K562 (cell line): ENCODE data around the gene ACTR3. TPM values are rescaled to one million over a fixed set of nuclear protein-coding genes. Genes with fewer than 3 reads are reported as not detected.
A peak's percentile ranks its signal among the peaks of the same experiment; 100 is the strongest.

Experiments used
- ATAC-seq: fragments of 200-7000 bp; cut with Tn5 transposase; 3 replicates; pipeline ENCODE4 v1.9.1; 2020; ENCODE audit warnings: moderate library complexity
- BruUV-seq: library from RNA; stranded (reverse); fragments of 400-500 nt; replicated peaks from 2 replicates; lab custom pipeline; 2021; lab: Mats Ljungman, UMichigan
- CTCF ChIA-PET: fragments of 300-600 bp; formaldehyde crosslinking; extraction: SDS; loops from one replicate; lab custom pipeline; 2021; ENCODE audit warnings: low intra/inter-chr PET ratio; lab: Yijun Ruan, JAX
- POLR2A ChIA-PET: fragments of 300-600, 350-650 bp; sonication (Branson Sonifier 250); formaldehyde crosslinking; extraction: SDS; loops from one replicate; lab custom pipeline; 2021; ENCODE audit warnings: antibody characterized with exemption, inconsistent platforms; lab: Yijun Ruan, JAX
- DNase-seq, 4 experiments: peaks; one replicate each; pipeline versions ENCODE4 v3.0.0 to v3.0.0-alpha.2; 2011 to 2018; ENCODE audit warnings: low spot score in 3 of 4, mixed read lengths in 3 of 4; ENCODE audit errors: extremely low read depth in 1 of 4
- FAIRE-seq: peaks from 2 replicates; lab custom pipeline; 2011; peaks lifted over from hg19 to GRCh38; lab: Jason Lieb, UNC
- H2AFZ ChIP-seq: 2 replicates; pipeline ENCODE4 v1.6.0; 2011; ENCODE audit warnings: low read depth, low read length, control low read depth, inconsistent platforms
- H3K27ac ChIP-seq: fragments of 200-600 bp; 3 replicates; pipeline ENCODE4 v1.8.0; 2011; ENCODE audit warnings: low read depth, mild to moderate bottlenecking, control low read depth, inconsistent platforms, low read length, moderate library complexity, mixed read lengths; ENCODE audit errors: extremely low read depth
- H3K27me3 ChIP-seq, 2 experiments: fragments of 300-600 bp in 1 of 2; 2 replicates in 1 of 2; 3 replicates in 1 of 2; pipeline versions ENCODE4 v1.6.0 to v1.8.0; 2011; ENCODE audit warnings: inconsistent platforms in 2 of 2, low read length in 2 of 2, mild to moderate bottlenecking in 1 of 2, mixed read lengths in 1 of 2, moderate library complexity in 1 of 2; ENCODE audit not compliant: control insufficient read depth in 2 of 2, insufficient read depth in 2 of 2
- H3K36me3 ChIP-seq: fragments of 300-600 bp; 3 replicates; pipeline ENCODE4 v1.8.0; 2011; ENCODE audit warnings: mild to moderate bottlenecking, low read length, inconsistent platforms; ENCODE audit not compliant: control insufficient read depth, insufficient read depth
- H3K4me1 ChIP-seq, 2 experiments: fragments of 200-600 bp in 1 of 2; replicated peaks in 1 of 2; 2 replicates in 1 of 2; 3 replicates in 1 of 2; pipeline versions ENCODE4 v1.5.1 to v1.8.0; 2011; ENCODE audit warnings: inconsistent platforms in 2 of 2, low read length in 2 of 2, mild to moderate bottlenecking in 1 of 2, mixed read lengths in 1 of 2, moderate library complexity in 1 of 2; ENCODE audit not compliant: control insufficient read depth in 2 of 2, insufficient read depth in 2 of 2
- H3K4me2 ChIP-seq: 2 replicates; pipeline ENCODE4 v1.6.1; 2011; ENCODE audit warnings: low read length, control low read depth, inconsistent platforms, mixed read lengths; ENCODE audit not compliant: insufficient read depth
- H3K4me3 ChIP-seq: fragments of 200-600 bp; sonication (generic), shearing (Covaris generic); 2 replicates; pipeline ENCODE4 v1.5.1; 2016; ENCODE audit warnings: control low read depth, inconsistent platforms
- H3K79me2 ChIP-seq: fragments of 200-600 bp; 3 replicates; pipeline ENCODE4 v1.8.0; 2011; ENCODE audit warnings: low read length, inconsistent platforms; ENCODE audit not compliant: control insufficient read depth, insufficient read depth
- H3K9ac ChIP-seq, 2 experiments: 2 replicates each; pipeline versions ENCODE4 v1.6.0 to v1.6.1; 2011; ENCODE audit warnings: low read depth in 2 of 2, low read length in 2 of 2, control low read depth in 1 of 2, inconsistent platforms in 1 of 2, mild to moderate bottlenecking in 1 of 2, mixed read lengths in 1 of 2; ENCODE audit not compliant: insufficient read depth in 1 of 2
- H3K9me1 ChIP-seq: one replicate; pipeline ENCODE4 v1.6.0; 2011; ENCODE audit warnings: inconsistent platforms, mild to moderate bottlenecking, low read length, moderate library complexity; ENCODE audit not compliant: control insufficient read depth, insufficient read depth
- H3K9me3 ChIP-seq: replicated peaks from 2 replicates; pipeline ENCODE4 v1.5.1; 2011; ENCODE audit warnings: low read depth, low read length, inconsistent platforms; ENCODE audit not compliant: control insufficient read depth, insufficient read depth
- H4K20me1 ChIP-seq: replicated peaks from 2 replicates; pipeline ENCODE4 v1.6.1; 2011; ENCODE audit warnings: low read length, inconsistent platforms, mixed read lengths; ENCODE audit not compliant: control insufficient read depth, insufficient read depth
- BDP1 ChIP-seq: IDR thresholded peaks from 3 replicates; pipeline ENCODE4 v1.6.1; 2011; ENCODE audit not compliant: insufficient read length, insufficient read depth
- ETV6 ChIP-seq, 3 experiments: fragments of 150-350 bp in 1 of 3; sonication (generic) in 1 of 3; formaldehyde crosslinking in 1 of 3; IDR thresholded peaks; 2 replicates each; pipeline versions ENCODE4 v1.6.1 to v1.8.0; 2014 to 2022; ENCODE audit warnings: borderline replicate concordance in 2 of 3, low read depth in 2 of 3, antibody characterized with exemption in 1 of 3, low read length in 1 of 3, mild to moderate bottlenecking in 1 of 3, missing genetic modification reagents in 1 of 3
- MEIS2 ChIP-seq: fragments of 450-650 bp; IDR thresholded peaks from 2 replicates; pipeline ENCODE4 v1.6.1; 2014; ENCODE audit warnings: mild to moderate bottlenecking; ENCODE audit not compliant: partially characterized antibody
- MYNN ChIP-seq, 2 experiments: sonication (generic); formaldehyde crosslinking in 1 of 2; IDR thresholded peaks; 2 replicates each; pipeline versions ENCODE4 v1.5.0 to v1.6.1; 2016 to 2020; ENCODE audit warnings: antibody characterized with exemption in 1 of 2, missing genetic modification reagents in 1 of 2
- NFE2 ChIP-seq: IDR thresholded peaks from 2 replicates; pipeline ENCODE4 v1.6.1; 2014; ENCODE audit warnings: antibody characterized with exemption, low read depth
- PBX2 ChIP-seq, 2 experiments: IDR thresholded peaks in 1 of 2; conservative IDR thresholded peaks in 1 of 2; 2 replicates each; pipeline ENCODE4 v1.6.1; 2016; ENCODE audit warnings: low read depth in 2 of 2, mild to moderate bottlenecking in 1 of 2, missing compliant biosample characterization in 1 of 2, missing genetic modification characterization in 1 of 2, moderate library complexity in 1 of 2
- POLR3G ChIP-seq: IDR thresholded peaks from 2 replicates; pipeline ENCODE4 v1.6.1; 2011; ENCODE audit not compliant: insufficient read length, insufficient replicate concordance; ENCODE audit errors: extremely low read depth
- TAL1 ChIP-seq: fragments of 450-650 bp; IDR thresholded peaks from 2 replicates; pipeline ENCODE4 v1.6.1; 2016; ENCODE audit warnings: mild to moderate bottlenecking
- TEAD2 ChIP-seq: fragments of 450-650 bp; IDR thresholded peaks from 2 replicates; pipeline ENCODE4 v1.6.1; 2016; ENCODE audit warnings: missing genetic modification characterization, control low read depth, missing compliant biosample characterization
- ZNF445 ChIP-seq: fragments of 250-450 bp; sonication (Bioruptor Pico); IDR thresholded peaks from 2 replicates; pipeline ENCODE4 v1.4.0; 2020; ENCODE audit warnings: low read depth, mild to moderate bottlenecking, moderate library complexity
- WGBS: fragments of 100-300 bp; shearing (Covaris generic); methylation state at CpG from one replicate; pipeline ENCODE4 v1.1.6; 2016; ENCODE audit warnings: low coverage, mixed read lengths; ENCODE audit not compliant: insufficient coverage; ENCODE audit errors: missing lambda C conversion rate; 5-methylcytosine and 5-hydroxymethylcytosine counted together
- in situ Hi-C: fragments of 300-500 bp; cut with MboI; formaldehyde crosslinking; loops from 4 replicates; pipeline ENCODE4 v1.15.0; 2018; ENCODE audit warnings: inconsistent platforms, mixed read lengths
- intact Hi-C: fragments of 100-400 bp; cut with micrococcal nuclease; formaldehyde crosslinking; loops from 2 replicates; pipeline ENCODE4 v1.14.2; 2022
- polyA plus RNA-seq, 8 experiments: library from polyadenylated mRNA; depleted of rRNA in 4 of 8; stranded (reverse) in 5 of 8; unstranded in 3 of 8; fragments of >200 nt; fragmentation: Nextera tagmentation in 2 of 8; fragmentation: Illumina TruSeq in 1 of 8; extraction: Ambion mirVana in 2 of 8; extraction: Trizol in 1 of 8; gene quantifications; 2 replicates each; pipeline versions ENCODE4 v1.2.1 to v1.2.3, GENCODE V29; 2011 to 2014; ENCODE audit warnings: inconsistent platforms in 1 of 8, missing spikeins in 1 of 8
- total RNA-seq, 7 experiments: library from RNA; depleted of rRNA in 6 of 7; stranded (reverse); fragments of >200 nt in 6 of 7; fragmentation: Illumina TruSeq in 2 of 7; extraction: Trizol in 2 of 7; gene quantifications; 2 replicates each; pipeline versions ENCODE4 v1.2.1 to v1.2.3, GENCODE V29; 2011 to 2021; ENCODE audit warnings: low replicate concordance in 1 of 7

ACTR3 gene
- total and polyA plus RNA-seq, 9 of the 15 experiments (the other 6 are each of a cell fraction or from before 2014, with no cell fraction given), result 49.0 to 354 (median 249) TPM

GRCh38 chr2:113966171-113966570 lies 76.3 kb downstream of the ACTR3 start:
- no peaks in the 10 kb centered on the region for H3K9me1 ChIP-seq
- H2AFZ ChIP-seq, result no peak overlapping the region
- peaks cover 3% of the 10 kb centered on the region; the same call in 1 of the 3 replicates for H3K36me3 ChIP-seq
- H4K20me1 ChIP-seq, result no peaks in the 10 kb centered on the region
- in situ Hi-C loops, result no loop called here
- H3K4me2 ChIP-seq, result no peak overlapping the region
- no peak overlapping the region for H3K27ac ChIP-seq
- DNase-seq (no peak), ATAC-seq (no peak), FAIRE-seq (no peak)
- no peaks in the 10 kb centered on the region for H3K79me2 ChIP-seq
- CTCF ChIA-PET, result no interaction called here
- H3K9me3 ChIP-seq, result no peaks in the 10 kb centered on the region
- WGBS, result 78% methylated on average over 5 of the region's 5 CpGs
- H3K9ac ChIP-seq, result no peak overlapping the region
- H3K27me3 ChIP-seq, result no peaks in the 10 kb centered on the region
- TF ChIP-seq NFE2 (no peak), TAL1 (no peak), ZNF445 (CRISPR knock-in tag) (no peak), ETV6 (IDR thresholded peaks at IDR 0.05; ENCODE audit: borderline replicate concordance in 1 of 2, low read depth in 2 of 2, low read length in 1 of 2) (no peak), ETV6 (CRISPR knock-in tag; IDR thresholded peaks at IDR 0.05; ENCODE audit: borderline replicate concordance) (no peak), BDP1 (no peak), POLR3G (no peak)
- intact Hi-C loops, result no loop called here
- H3K4me1 ChIP-seq, result no peaks in the 10 kb centered on the region
- BruUV-seq, result no TSS peak
- POLR2A ChIA-PET, result interaction anchor here (1.0 kb wide), 1 partner anchor 76 kb away, joined by 5 read pairs; the partner anchor contains the start of gene ACTR3
- no peak overlapping the region for H3K4me3 ChIP-seq

GRCh38 chr2:113966832-113967231 lies 76.9 kb downstream of the ACTR3 start:
- Histone ChIP-seq H3K79me2 (no peaks in the 10 kb centered on the region), H3K4me3 (no peak overlapping the region), H3K9ac (no peak overlapping the region), H3K27ac (no peak overlapping the region), H3K9me1 (no peaks in the 10 kb centered on the region), H3K4me2 (no peak overlapping the region), H2AFZ (no peak overlapping the region), H3K36me3 (no peaks in the 10 kb centered on the region), H3K9me3 (no peaks in the 10 kb centered on the region), H3K27me3 (no peaks in the 10 kb centered on the region), H3K4me1 (no peaks in the 10 kb centered on the region), H4K20me1 (no peaks in the 10 kb centered on the region)
- ChIA-PET POLR2A (no interaction called here), CTCF (no interaction called here)
- no peak for TF ChIP-seq TEAD2 (tag)
- TF ChIP-seq MEIS2, result peak; percentile 64
- no peak for TF ChIP-seq PBX2 (CRISPR knock-in tag; IDR thresholded peaks at IDR 0.05; ENCODE audit: low read depth)
- peak; percentile 73 for TF ChIP-seq PBX2 (tag; conservative IDR thresholded peaks at IDR 0.05; ENCODE audit: low read depth)
- 0 out of 2 replicates have a peak, but pooled peaks have one; percentile 11 for TF ChIP-seq MYNN (IDR thresholded peaks at IDR 0.05)
- no peak for TF ChIP-seq MYNN (CRISPR knock-in tag; IDR thresholded peaks at IDR 0.05)
- BruUV-seq, result no TSS peak
- in situ Hi-C loops (no loop called here), intact Hi-C loops (no loop called here)
- DNase-seq (no peak), FAIRE-seq (no peak), ATAC-seq (no peak)
- 82% methylated on average over 5 of the region's 5 CpGs for WGBS
